H9 (cell line): ENCODE measurements around the gene TRAK1. TPM values are rescaled to one million over a fixed set of nuclear protein-coding genes. Genes with fewer than 3 reads are reported as not detected.
A peak's percentile ranks its signal among the peaks of the same experiment; 100 is the strongest.

ENCODE experiments used
- DNase-seq: peaks from one replicate; pipeline ENCODE4 v3.0.0-alpha.2; 2017
- H2AFZ ChIP-seq: one replicate; pipeline ENCODE4 v1.6.1; 2013; ENCODE audit warnings: mild to moderate bottlenecking, low read length, control low read depth, moderate library complexity
- H2AK5ac ChIP-seq: 2 replicates; pipeline ENCODE4 v1.6.1; 2013; ENCODE audit warnings: low read length, control low read depth, mixed read lengths; ENCODE audit not compliant: insufficient read length
- H2BK120ac ChIP-seq: one replicate; pipeline ENCODE4 v1.6.1; 2013; ENCODE audit warnings: low read depth, mild to moderate bottlenecking, low read length, control low read depth, inconsistent platforms; ENCODE audit not compliant: poor library complexity, severe bottlenecking
- H2BK12ac ChIP-seq: 2 replicates; pipeline ENCODE4 v1.6.1; 2013; ENCODE audit warnings: low read length, control low read depth, mixed read lengths, low read depth; ENCODE audit not compliant: insufficient read length
- H2BK15ac ChIP-seq: 2 replicates; pipeline ENCODE4 v1.6.1; 2013; ENCODE audit warnings: low read depth, low read length, control low read depth
- H2BK20ac ChIP-seq: one replicate; pipeline ENCODE4 v1.6.1; 2013; ENCODE audit warnings: low read depth, mild to moderate bottlenecking, low read length, control low read depth, inconsistent platforms; ENCODE audit not compliant: poor library complexity, severe bottlenecking
- H2BK5ac ChIP-seq: 2 replicates; pipeline ENCODE4 v1.6.1; 2013; ENCODE audit warnings: low read length, control low read depth, mixed read lengths; ENCODE audit not compliant: insufficient read length
- H3K14ac ChIP-seq: 2 replicates; pipeline ENCODE4 v1.6.1; 2013; ENCODE audit warnings: low read length, control low read depth; ENCODE audit not compliant: insufficient read depth
- H3K18ac ChIP-seq: 2 replicates; pipeline ENCODE4 v1.6.1; 2013; ENCODE audit warnings: low read depth, mild to moderate bottlenecking, mixed read lengths, low read length, control low read depth; ENCODE audit not compliant: insufficient read length
- H3K23ac ChIP-seq: 2 replicates; pipeline ENCODE4 v1.6.1; 2013; ENCODE audit warnings: low read length, control low read depth, mixed read lengths, low read depth; ENCODE audit not compliant: insufficient read length
- H3K23me2 ChIP-seq: 2 replicates; pipeline ENCODE4 v1.6.1; 2013; ENCODE audit warnings: low read depth, mild to moderate bottlenecking, mixed read lengths, low read length, control low read depth; ENCODE audit not compliant: insufficient read length, poor library complexity, severe bottlenecking
- H3K27ac ChIP-seq: 2 replicates; pipeline ENCODE4 v1.5.1; 2013; ENCODE audit warnings: low read length, control low read depth, mixed read lengths, low read depth; ENCODE audit not compliant: insufficient read length
- H3K27me3 ChIP-seq: 2 replicates; pipeline ENCODE4 v1.6.1; 2013; ENCODE audit warnings: low read length, control low read depth, inconsistent platforms; ENCODE audit not compliant: insufficient read depth
- H3K4ac ChIP-seq: 2 replicates; pipeline ENCODE4 v1.6.1; 2013; ENCODE audit warnings: low read depth, mild to moderate bottlenecking, control low read depth, inconsistent platforms, low read length, moderate library complexity
- H3K4me1 ChIP-seq: 2 replicates; pipeline ENCODE4 v1.6.1; 2013; ENCODE audit warnings: low read length, control low read depth, inconsistent platforms; ENCODE audit not compliant: insufficient read depth
- H3K4me2 ChIP-seq: 2 replicates; pipeline ENCODE4 v1.6.1; 2013; ENCODE audit warnings: low read length, control low read depth, mixed read lengths; ENCODE audit not compliant: insufficient read length, insufficient read depth
- H3K56ac ChIP-seq: 2 replicates; pipeline ENCODE4 v1.6.1; 2013; ENCODE audit warnings: low read depth, mild to moderate bottlenecking, mixed read lengths, low read length, control low read depth; ENCODE audit not compliant: insufficient read length
- H3K79me1 ChIP-seq: 2 replicates; pipeline ENCODE4 v1.6.1; 2013; ENCODE audit warnings: low read depth, mild to moderate bottlenecking, moderate library complexity, low read length, control low read depth, inconsistent platforms; ENCODE audit not compliant: insufficient read depth, poor library complexity, severe bottlenecking
- H3K79me2 ChIP-seq: 2 replicates; pipeline ENCODE4 v1.6.1; 2013; ENCODE audit warnings: low read length, control low read depth, inconsistent platforms; ENCODE audit not compliant: insufficient read depth
- H3K9ac ChIP-seq: 2 replicates; pipeline ENCODE4 v1.6.1; 2013; ENCODE audit warnings: low read length, control low read depth, mixed read lengths; ENCODE audit not compliant: insufficient read length; ENCODE audit errors: extremely low read depth
- H3K9me3 ChIP-seq: one replicate; pipeline ENCODE4 v1.6.1; 2013; ENCODE audit warnings: low read depth, low read length, inconsistent platforms; ENCODE audit not compliant: control insufficient read depth
- H3T11ph ChIP-seq: one replicate; pipeline ENCODE4 v1.6.1; 2013; ENCODE audit warnings: mild to moderate bottlenecking, low read length, control low read depth, inconsistent platforms
- H4K20me1 ChIP-seq: one replicate; pipeline ENCODE4 v1.6.1; 2013; ENCODE audit not compliant: control insufficient read depth, insufficient read length, insufficient read depth
- H4K5ac ChIP-seq: 2 replicates; pipeline ENCODE4 v1.6.1; 2013; ENCODE audit warnings: low read depth, mild to moderate bottlenecking, mixed read lengths, low read length, control low read depth; ENCODE audit not compliant: insufficient read length
- H4K8ac ChIP-seq: replicated peaks from 2 replicates; pipeline ENCODE4 v1.6.1; 2013; ENCODE audit warnings: low read length, control low read depth, mixed read lengths, low read depth; ENCODE audit not compliant: insufficient read length
- H4K91ac ChIP-seq: 2 replicates; pipeline ENCODE4 v1.6.1; 2013; ENCODE audit warnings: low read depth, mild to moderate bottlenecking, moderate library complexity, mixed read lengths, low read length, control low read depth; ENCODE audit not compliant: insufficient read length
- H3K27ac Mint-ChIP-seq, 3 experiments: 2 replicates in 2 of 3; 3 replicates in 1 of 3; pipeline ENCODE4 v1.8.0; 2020 to 2021; ENCODE audit warnings: mixed read lengths in 3 of 3, mild to moderate bottlenecking in 1 of 3, moderate library complexity in 1 of 3
- H3K27me3 Mint-ChIP-seq: 2 replicates; pipeline ENCODE4 v1.8.0; 2021; ENCODE audit warnings: low read depth, mild to moderate bottlenecking, moderate library complexity, mixed read lengths
- H3K36me3 Mint-ChIP-seq, 3 experiments: 2 replicates in 2 of 3; 3 replicates in 1 of 3; pipeline ENCODE4 v1.8.0; 2020 to 2021; ENCODE audit warnings: low read depth in 3 of 3, mixed read lengths in 3 of 3; ENCODE audit not compliant: insufficient read depth in 1 of 3
- H3K4me1 Mint-ChIP-seq, 2 experiments: 2 replicates each; pipeline ENCODE4 v1.8.0; 2020; ENCODE audit warnings: mixed read lengths in 2 of 2
- H3K4me3 Mint-ChIP-seq, 2 experiments: 2 replicates in 1 of 2; 3 replicates in 1 of 2; pipeline ENCODE4 v1.8.0; 2020 to 2021; ENCODE audit warnings: mild to moderate bottlenecking in 2 of 2, mixed read lengths in 2 of 2, moderate library complexity in 1 of 2
- H3K9me3 Mint-ChIP-seq, 2 experiments: 2 replicates in 1 of 2; 3 replicates in 1 of 2; pipeline ENCODE4 v1.8.0; 2020; ENCODE audit warnings: mild to moderate bottlenecking in 2 of 2, mixed read lengths in 2 of 2, moderate library complexity in 1 of 2
- WGBS: extraction: QIAGEN DNeasy Blood & Tissue Kit; methylation state at CpG from one replicate; pipeline ENCODE4 v1.1.7; 2013; ENCODE audit warnings: missing lambda C conversion rate, low lambda C conversion rate, mixed read lengths; ENCODE audit not compliant: insufficient read length; ENCODE audit errors: extremely low coverage; 5-methylcytosine and 5-hydroxymethylcytosine counted together
- total RNA-seq: library from RNA; stranded (reverse); gene quantifications from 2 replicates; pipeline ENCODE4 v1.2.1, GENCODE V29; 2021
- TF ChIP-seq, protein P1 (sequence below): fragments of 200-600 bp; sonication (generic); conservative IDR thresholded peaks from 3 replicates; pipeline ENCODE4 v1.8.0; 2021; ENCODE audit warnings: antibody characterized with exemption, mild to moderate bottlenecking

The TRAK1 gene
- total RNA-seq, 1 experiment from 2014 or later: 34.2 TPM

DNA sequence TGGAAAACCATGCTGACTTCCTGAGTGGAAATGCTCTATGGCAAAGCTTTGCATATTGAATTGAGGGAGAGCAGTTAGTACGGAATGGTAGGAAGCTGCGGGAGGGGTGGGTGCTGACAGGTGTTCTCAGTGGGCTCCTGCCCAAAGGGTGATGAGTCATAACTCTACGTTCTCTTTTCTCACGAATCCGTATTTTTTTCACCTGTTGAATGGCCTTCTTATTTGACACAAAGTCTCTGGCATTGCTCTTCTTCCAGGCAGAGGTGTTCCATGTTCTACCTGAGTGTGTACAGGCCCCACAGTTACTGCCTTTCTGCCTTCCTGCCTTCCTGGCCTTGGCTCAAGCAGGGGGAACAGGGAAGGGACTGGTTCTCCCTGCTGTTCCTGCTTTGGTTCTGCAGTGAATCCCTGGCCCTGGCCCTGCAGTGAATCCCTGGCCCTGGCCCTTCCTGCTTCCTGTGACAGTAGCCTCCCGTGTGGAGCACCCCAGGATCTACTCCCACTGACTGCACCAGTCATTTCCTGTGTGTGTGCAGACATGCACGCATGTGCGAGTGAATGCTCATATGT lies 31.9 kb downstream of the TRAK1 start:
- no peaks in the 10 kb centered on the region for H3K23me2 ChIP-seq
- no peak overlapping the region for H3T11ph ChIP-seq
- no peak overlapping the region for H3K56ac ChIP-seq
- H3K27ac ChIP-seq: no peak overlapping the region
- no peaks in the 10 kb centered on the region for H3K9me3 ChIP-seq
- Mint-ChIP-seq H3K27me3 (no peaks in the 10 kb centered on the region), H3K36me3 (peaks cover 0 to 11% (median 5%) of the 10 kb centered on the region in 3 experiments; a peak in 3 of 7 replicates), H3K4me1 (peaks cover 20 to 23% of the 10 kb centered on the region in 2 experiments), H3K27ac (peak overlapping the region; percentile 34 to 87 (median 59); a peak in 4 of 7 replicates), H3K4me3 (no peak overlapping the region), H3K9me3 (no peaks in the 10 kb centered on the region)
- H2AK5ac ChIP-seq: no peak overlapping the region
- H4K20me1 ChIP-seq: no peaks in the 10 kb centered on the region
- H3K79me1 ChIP-seq: no peaks in the 10 kb centered on the region
- H3K79me2 ChIP-seq: no peaks in the 10 kb centered on the region
- H2BK120ac ChIP-seq: no peak overlapping the region
- peak overlapping the region; percentile 36 for H2BK5ac ChIP-seq
- H3K14ac ChIP-seq: peak overlapping the region; percentile 24
- no peaks in the 10 kb centered on the region for H3K27me3 ChIP-seq
- no peak overlapping the region for H4K91ac ChIP-seq
- no peak overlapping the region for H3K23ac ChIP-seq
- no CpG with 5 or more reads among the region's 8 CpGs for WGBS
- TF ChIP-seq, protein P1, sequence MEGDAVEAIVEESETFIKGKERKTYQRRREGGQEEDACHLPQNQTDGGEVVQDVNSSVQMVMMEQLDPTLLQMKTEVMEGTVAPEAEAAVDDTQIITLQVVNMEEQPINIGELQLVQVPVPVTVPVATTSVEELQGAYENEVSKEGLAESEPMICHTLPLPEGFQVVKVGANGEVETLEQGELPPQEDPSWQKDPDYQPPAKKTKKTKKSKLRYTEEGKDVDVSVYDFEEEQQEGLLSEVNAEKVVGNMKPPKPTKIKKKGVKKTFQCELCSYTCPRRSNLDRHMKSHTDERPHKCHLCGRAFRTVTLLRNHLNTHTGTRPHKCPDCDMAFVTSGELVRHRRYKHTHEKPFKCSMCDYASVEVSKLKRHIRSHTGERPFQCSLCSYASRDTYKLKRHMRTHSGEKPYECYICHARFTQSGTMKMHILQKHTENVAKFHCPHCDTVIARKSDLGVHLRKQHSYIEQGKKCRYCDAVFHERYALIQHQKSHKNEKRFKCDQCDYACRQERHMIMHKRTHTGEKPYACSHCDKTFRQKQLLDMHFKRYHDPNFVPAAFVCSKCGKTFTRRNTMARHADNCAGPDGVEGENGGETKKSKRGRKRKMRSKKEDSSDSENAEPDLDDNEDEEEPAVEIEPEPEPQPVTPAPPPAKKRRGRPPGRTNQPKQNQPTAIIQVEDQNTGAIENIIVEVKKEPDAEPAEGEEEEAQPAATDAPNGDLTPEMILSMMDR: no peak
- DNase-seq: no peak
- H2BK20ac ChIP-seq: no peak overlapping the region
- H2BK12ac ChIP-seq: no peak overlapping the region
- H4K5ac ChIP-seq: no peak overlapping the region
- no peak overlapping the region for H3K4me2 ChIP-seq
- H3K9ac ChIP-seq: no peak overlapping the region
- H2BK15ac ChIP-seq: no peak overlapping the region
- H3K4ac ChIP-seq: no peak overlapping the region
- H4K8ac ChIP-seq: no peak overlapping the region
- H3K18ac ChIP-seq: no peak overlapping the region
- peaks cover 10% of the 10 kb centered on the region for H3K4me1 ChIP-seq
- no peak overlapping the region for H2AFZ ChIP-seq
